Breast epithelium (tissue), 4 donors: ENCODE results near the gene TBC1D14. TPM values are rescaled to one million over a fixed set of nuclear protein-coding genes. Genes with fewer than 3 reads are reported as not detected.

Experiments used
- DNase-seq, 2 donors: peaks; one replicate each; pipeline ENCODE4 v3.0.0-alpha.2; 2019; ENCODE audit warnings: low spot score in 2 of 2
- H3K27ac ChIP-seq, 2 donors: fragments of 200-600 bp; sonication (generic) in 1 of 2; one replicate each; pipeline ENCODE4 v1.5.1; 2016 to 2019; ENCODE audit warnings: mild to moderate bottlenecking in 1 of 2
- H3K27me3 ChIP-seq, 2 donors: fragments of 200-600 bp; sonication (generic) in 1 of 2; one replicate each; pipeline versions ENCODE4 v1.5.1 to v1.6.0; 2017 to 2019; ENCODE audit warnings: control low read depth in 1 of 2, mild to moderate bottlenecking in 1 of 2
- H3K36me3 ChIP-seq: fragments of 200-600 bp; one replicate; pipeline ENCODE4 v1.5.1; 2019
- H3K4me1 ChIP-seq, 2 donors: fragments of 200-600 bp; sonication (generic); one replicate each; pipeline ENCODE4 v1.5.1; 2016 to 2019; ENCODE audit warnings: control low read depth in 1 of 2
- H3K4me3 ChIP-seq, 3 donors: fragments of 200-600 bp; sonication (generic); 1 replicate in 2 of 3; 2 replicates in 1 of 3; pipeline ENCODE4 v1.5.1; 2016 to 2019; ENCODE audit warnings: mild to moderate bottlenecking in 3 of 3, moderate library complexity in 2 of 3
- H3K9me3 ChIP-seq, 2 donors: fragments of 200-600 bp; sonication (generic) in 1 of 2; one replicate each; pipeline ENCODE4 v1.5.1; 2016 to 2019; ENCODE audit warnings: control low read depth in 1 of 2
- POLR2A ChIP-seq: fragments of 450-650 bp; IDR thresholded peaks from one replicate; pipeline ENCODE4 v1.6.1; 2016; ENCODE audit warnings: antibody characterized with exemption, mild to moderate bottlenecking, moderate library complexity
- POLR2AphosphoS5 ChIP-seq, 3 donors: sonication (generic); formaldehyde crosslinking; IDR thresholded peaks; one replicate each; pipeline ENCODE4 v1.6.1; 2017; ENCODE audit warnings: antibody characterized with exemption in 3 of 3
- intact Hi-C: fragments of 100-400 bp; cut with DNase I; formaldehyde crosslinking; loops from one replicate; pipeline ENCODE4 v1.15.1; 2023; ENCODE audit warnings: low total_unique reads
- total RNA-seq, 3 donors: library from RNA; depleted of rRNA; stranded (reverse); fragments of >200 nt; gene quantifications; one replicate each; pipeline ENCODE4 v1.1.0, GENCODE V29; 2016
- TF ChIP-seq, protein P1 (sequence below), 3 donors: fragments of 450-650 bp; IDR thresholded peaks; one replicate each; pipeline ENCODE4 v1.5.1; 2016 to 2017; ENCODE audit warnings: antibody characterized with exemption in 3 of 3, mild to moderate bottlenecking in 3 of 3, moderate library complexity in 3 of 3

Gene TBC1D14
- total RNA-seq, 3 donors from 2014 or later, result 48.5 to 57.3 (median 48.7) TPM

DNA sequence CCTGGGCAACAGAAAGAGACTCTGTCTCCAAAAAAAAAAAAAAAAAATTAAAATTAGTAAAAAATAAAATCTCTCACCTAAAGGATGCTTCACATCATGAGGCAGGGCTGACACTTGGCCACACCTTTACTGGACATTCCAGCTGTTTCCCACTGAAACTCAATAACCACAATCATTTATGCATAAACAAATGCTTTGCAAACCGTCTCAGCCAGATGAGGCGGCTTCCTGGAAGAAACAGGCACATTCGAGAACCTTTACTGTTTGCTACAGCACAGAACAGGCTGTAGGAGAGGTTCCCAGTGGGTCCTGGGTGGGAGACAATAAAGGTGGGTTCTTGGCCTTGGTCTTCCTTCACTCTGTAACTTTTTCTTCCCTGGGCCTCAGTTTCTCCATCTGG, 10.9 kb upstream of the TBC1D14 start:
- no peaks in the 10 kb centered on the region for H3K4me1 ChIP-seq
- no peaks in the 10 kb centered on the region for H3K9me3 ChIP-seq
- H3K4me3 ChIP-seq, result no peak overlapping the region
- intact Hi-C loops, result no loop called here
- no peaks in the 10 kb centered on the region for H3K36me3 ChIP-seq
- no peak for TF ChIP-seq POLR2A
- TF ChIP-seq, protein P1, sequence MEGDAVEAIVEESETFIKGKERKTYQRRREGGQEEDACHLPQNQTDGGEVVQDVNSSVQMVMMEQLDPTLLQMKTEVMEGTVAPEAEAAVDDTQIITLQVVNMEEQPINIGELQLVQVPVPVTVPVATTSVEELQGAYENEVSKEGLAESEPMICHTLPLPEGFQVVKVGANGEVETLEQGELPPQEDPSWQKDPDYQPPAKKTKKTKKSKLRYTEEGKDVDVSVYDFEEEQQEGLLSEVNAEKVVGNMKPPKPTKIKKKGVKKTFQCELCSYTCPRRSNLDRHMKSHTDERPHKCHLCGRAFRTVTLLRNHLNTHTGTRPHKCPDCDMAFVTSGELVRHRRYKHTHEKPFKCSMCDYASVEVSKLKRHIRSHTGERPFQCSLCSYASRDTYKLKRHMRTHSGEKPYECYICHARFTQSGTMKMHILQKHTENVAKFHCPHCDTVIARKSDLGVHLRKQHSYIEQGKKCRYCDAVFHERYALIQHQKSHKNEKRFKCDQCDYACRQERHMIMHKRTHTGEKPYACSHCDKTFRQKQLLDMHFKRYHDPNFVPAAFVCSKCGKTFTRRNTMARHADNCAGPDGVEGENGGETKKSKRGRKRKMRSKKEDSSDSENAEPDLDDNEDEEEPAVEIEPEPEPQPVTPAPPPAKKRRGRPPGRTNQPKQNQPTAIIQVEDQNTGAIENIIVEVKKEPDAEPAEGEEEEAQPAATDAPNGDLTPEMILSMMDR (IDR thresholded peaks at IDR 0.05), result no peak
- no peak for TF ChIP-seq POLR2AphosphoS5 (IDR thresholded peaks at IDR 0.05)
- no peak for DNase-seq
- no peaks in the 10 kb centered on the region for H3K27me3 ChIP-seq
- H3K27ac ChIP-seq, result no peak overlapping the region

DNA sequence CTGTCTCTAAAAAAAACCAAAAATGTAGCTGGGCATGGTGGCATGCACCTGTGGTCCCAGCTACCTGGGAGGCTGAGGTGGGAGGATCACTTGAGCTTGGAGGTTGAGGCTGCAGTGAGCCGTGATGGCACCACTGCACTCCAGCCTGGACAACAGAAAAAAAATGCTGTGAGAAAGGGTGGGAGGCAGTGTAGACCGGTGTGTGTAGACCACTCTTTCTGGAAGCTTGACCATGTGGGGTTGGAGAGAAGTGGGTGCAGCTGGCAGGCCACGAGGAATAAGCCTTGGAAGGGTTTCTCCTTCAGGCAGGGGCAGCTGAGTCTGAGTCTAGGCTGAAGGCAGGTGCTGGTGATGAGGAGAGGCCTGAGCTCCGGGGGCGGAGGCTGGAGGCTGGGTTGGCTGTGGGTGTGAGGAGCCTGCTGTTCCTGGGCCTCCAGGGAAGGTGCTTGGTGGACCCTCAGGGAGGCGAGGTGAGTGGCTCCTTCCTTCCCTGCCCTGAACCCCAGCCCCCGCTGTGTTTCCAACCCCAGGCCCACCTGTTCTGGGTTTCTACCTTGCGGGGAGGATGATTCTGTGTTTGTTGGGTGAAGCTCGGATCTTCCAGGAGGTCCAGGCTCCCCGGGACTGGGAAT, 9.3 kb upstream of the TBC1D14 start:
- Histone ChIP-seq H3K36me3 (no peaks in the 10 kb centered on the region), H3K4me1 (no peaks in the 10 kb centered on the region), H3K27me3 (no peaks in the 10 kb centered on the region), H3K27ac (no peak overlapping the region), H3K4me3 (no peak overlapping the region), H3K9me3 (no peaks in the 10 kb centered on the region)
- DNase-seq, result no peak
- intact Hi-C loops, result no loop called here
- TF ChIP-seq POLR2A (no peak), POLR2AphosphoS5 (IDR thresholded peaks at IDR 0.05) (no peak)
- TF ChIP-seq, protein P1 (IDR thresholded peaks at IDR 0.05), result no peak

DNA sequence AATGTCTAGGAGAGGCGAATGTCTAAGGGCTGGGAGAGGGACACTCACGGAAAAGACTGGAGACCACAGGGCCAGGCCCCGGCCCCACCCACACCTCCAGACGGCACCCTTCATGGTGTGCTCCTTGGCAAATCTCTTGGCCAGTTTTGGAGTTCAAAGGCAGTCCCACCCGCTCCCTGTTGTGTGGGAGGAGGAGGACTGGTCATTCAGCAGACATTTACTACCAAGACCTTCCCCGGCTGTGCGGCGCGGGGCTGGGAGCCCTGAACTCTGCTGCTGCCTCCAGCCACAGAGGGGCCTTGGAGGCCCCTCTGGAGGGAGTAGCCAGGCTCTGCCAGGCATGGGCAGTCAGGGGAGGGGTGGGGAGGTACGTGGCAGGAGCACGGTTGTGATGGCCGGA, 8.7 kb upstream of the TBC1D14 start:
- no peaks in the 10 kb centered on the region for H3K9me3 ChIP-seq
- intact Hi-C loops, result no loop called here
- no peak for DNase-seq
- H3K4me3 ChIP-seq, result no peak overlapping the region
- H3K27me3 ChIP-seq, result no peaks in the 10 kb centered on the region
- TF ChIP-seq POLR2A, result no peak
- TF ChIP-seq, protein P1 (IDR thresholded peaks at IDR 0.05), result no peak
- no peak for TF ChIP-seq POLR2AphosphoS5 (IDR thresholded peaks at IDR 0.05)
- no peak overlapping the region for H3K27ac ChIP-seq
- H3K36me3 ChIP-seq, result no peaks in the 10 kb centered on the region
- no peaks in the 10 kb centered on the region for H3K4me1 ChIP-seq

DNA sequence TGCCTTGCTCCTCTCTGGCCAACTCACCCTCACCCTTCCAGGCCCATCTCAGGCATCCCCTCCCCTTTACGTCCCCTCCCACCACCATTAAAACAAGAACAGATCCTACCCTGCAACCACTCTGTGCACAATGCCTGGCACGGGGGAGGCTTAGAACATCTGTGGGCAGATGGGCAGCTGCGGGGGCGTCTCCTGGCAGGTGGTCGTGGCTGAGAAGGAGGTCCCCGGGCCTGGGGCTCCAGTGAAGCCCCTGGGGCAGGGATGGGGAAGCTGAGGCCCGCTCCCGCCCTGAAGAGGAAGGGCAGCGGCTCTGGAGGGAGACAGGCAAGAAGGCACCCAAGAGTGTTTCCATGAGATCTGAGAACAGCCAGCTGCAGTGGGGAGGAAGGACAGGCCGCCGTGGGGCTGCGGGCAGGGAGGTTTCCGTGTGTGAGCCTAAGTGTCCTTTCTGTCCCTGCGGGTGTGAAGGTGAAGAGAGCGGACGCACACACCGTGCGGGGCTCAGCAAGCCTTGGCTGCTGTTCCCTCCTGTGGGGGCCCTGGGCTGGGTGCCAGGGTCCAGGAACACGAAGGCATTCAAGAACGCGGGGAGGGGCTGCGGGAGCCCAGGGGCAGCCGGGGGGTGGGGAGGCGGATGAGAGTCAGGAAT, 7.8 kb upstream of the TBC1D14 start:
- Histone ChIP-seq H3K4me1 (no peaks in the 10 kb centered on the region), H3K4me3 (no peak overlapping the region), H3K9me3 (no peaks in the 10 kb centered on the region), H3K27ac (no peak overlapping the region), H3K27me3 (no peaks in the 10 kb centered on the region), H3K36me3 (no peaks in the 10 kb centered on the region)
- intact Hi-C loops, result no loop called here
- TF ChIP-seq POLR2AphosphoS5 (IDR thresholded peaks at IDR 0.05), result no peak
- DNase-seq, result no peak

DNA sequence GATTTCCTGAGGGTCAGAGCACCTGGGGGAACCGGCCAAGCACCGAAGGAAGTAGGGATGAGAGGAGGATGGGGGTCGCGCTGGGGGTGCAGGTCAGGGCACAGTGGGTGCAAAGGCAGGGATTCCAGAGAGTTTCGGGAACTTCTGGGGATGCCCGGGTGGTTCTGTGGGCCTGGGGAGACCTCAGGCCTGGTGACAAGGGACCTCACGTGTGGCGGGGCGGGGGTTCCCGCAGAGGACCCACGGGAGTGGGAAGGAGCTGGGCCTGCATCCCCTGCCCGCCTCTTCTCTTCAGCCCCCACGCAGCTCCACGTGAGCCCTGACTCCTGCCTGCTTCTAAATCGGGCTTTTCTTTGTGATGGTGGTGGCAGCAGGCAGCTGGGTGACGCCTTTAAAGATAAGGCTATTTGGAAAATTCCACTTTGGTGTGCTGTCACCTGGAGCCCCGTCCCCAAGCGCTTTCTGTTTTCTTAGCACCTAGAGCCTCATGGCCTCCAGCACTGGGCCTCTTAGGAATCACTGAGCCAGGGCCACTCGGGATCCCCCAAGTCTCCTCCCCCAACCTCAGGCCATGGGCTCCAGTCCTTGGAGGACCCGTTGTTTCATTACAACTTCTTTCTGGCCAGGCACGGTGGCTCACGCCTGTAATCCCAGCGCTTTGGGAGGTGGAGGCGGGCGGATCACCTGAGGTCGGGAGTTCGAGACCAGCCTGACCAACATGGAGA, 7.1 kb upstream of the TBC1D14 start:
- H3K9me3 ChIP-seq, result no peaks in the 10 kb centered on the region
- intact Hi-C loops, result no loop called here
- no peak overlapping the region for H3K27ac ChIP-seq
- no peak overlapping the region for H3K4me3 ChIP-seq
- no peaks in the 10 kb centered on the region for H3K27me3 ChIP-seq
- H3K4me1 ChIP-seq, result no peaks in the 10 kb centered on the region
- no peak for DNase-seq
- H3K36me3 ChIP-seq, result no peaks in the 10 kb centered on the region
- TF ChIP-seq POLR2A (no peak), POLR2AphosphoS5 (IDR thresholded peaks at IDR 0.05) (no peak)
- TF ChIP-seq, protein P1 (IDR thresholded peaks at IDR 0.05), result no peak
